HG03135 (cell line): ENCODE data around the gene FBXL19.

Experiments used
- ATAC-seq: cut with Tn5 transposase; IDR thresholded peaks from one replicate; pipeline ENCODE4 v1.9.1; 2021; ENCODE audit warnings: mild to moderate bottlenecking, moderate library complexity; ENCODE audit not compliant: unreplicated experiment

FBXL19 gene

GRCh38 chr16:30961384-30961783, 38.0 kb downstream of the FBXL19 start:
- ATAC-seq: no peak

- ATAC-seq: no peak
Observed at GRCh38 chr16:30963925-30964511, 40.6 kb downstream of the FBXL19 start.

GRCh38 chr16:30964574-30965226, 41.3 kb downstream of the FBXL19 start:
- no peak for ATAC-seq

- no peak for ATAC-seq
Observed at GRCh38 chr16:30965436-30965835, 42.1 kb downstream of the FBXL19 start.

GRCh38 chr16:30966033-30966619, 42.8 kb downstream of the FBXL19 start:
- ATAC-seq: no peak

- no peak for ATAC-seq
Observed at GRCh38 chr16:30967795-30968194, 44.4 kb downstream of the FBXL19 start.

GRCh38 chr16:30969246-30969842, 46.0 kb downstream of the FBXL19 start:
- no peak for ATAC-seq

GRCh38 chr16:30971298-30971697, 47.9 kb downstream of the FBXL19 start:
- ATAC-seq: no peak

- no peak for ATAC-seq
Observed at GRCh38 chr16:30972872-30973271, 49.5 kb downstream of the FBXL19 start.

- no peak for ATAC-seq
Observed at GRCh38 chr16:30974348-30974747, 51.0 kb downstream of the FBXL19 start.

GRCh38 chr16:30976486-30976885, 53.1 kb downstream of the FBXL19 start:
- no peak for ATAC-seq

- ATAC-seq: no peak
Observed at GRCh38 chr16:30977502-30977901, 54.1 kb downstream of the FBXL19 start.

- ATAC-seq: no peak
Observed at GRCh38 chr16:30979170-30980022, 56.0 kb downstream of the FBXL19 start.

GRCh38 chr16:30980023-30980371, 56.6 kb downstream of the FBXL19 start:
- ATAC-seq: no peak

GRCh38 chr16:30980434-30980833, 57.1 kb downstream of the FBXL19 start:
- ATAC-seq: no peak

- ATAC-seq: no peak
Observed at GRCh38 chr16:30980959-30981358, 57.6 kb downstream of the FBXL19 start.

- ATAC-seq: no peak
Observed at GRCh38 chr16:30982548-30983288, 59.3 kb downstream of the FBXL19 start.

- no peak for ATAC-seq
Observed at GRCh38 chr16:30983289-30983889, 60.0 kb downstream of the FBXL19 start.

GRCh38 chr16:30983898-30984610, 60.7 kb downstream of the FBXL19 start:
- no peak for ATAC-seq
